ENCODE results near the gene INPP5A. TPM values are rescaled to one million over a fixed set of nuclear protein-coding genes. Genes with fewer than 3 reads are reported as not detected.
"Not testable (repeated sequence)": the region's sequence is repeated elsewhere in the genome, so short reads cannot be mapped to it uniquely, and the experiment has no call there.

INPP5A gene
- total RNA-seq, 1 experiment from 2014 or later = 25.5 TPM

DNA sequence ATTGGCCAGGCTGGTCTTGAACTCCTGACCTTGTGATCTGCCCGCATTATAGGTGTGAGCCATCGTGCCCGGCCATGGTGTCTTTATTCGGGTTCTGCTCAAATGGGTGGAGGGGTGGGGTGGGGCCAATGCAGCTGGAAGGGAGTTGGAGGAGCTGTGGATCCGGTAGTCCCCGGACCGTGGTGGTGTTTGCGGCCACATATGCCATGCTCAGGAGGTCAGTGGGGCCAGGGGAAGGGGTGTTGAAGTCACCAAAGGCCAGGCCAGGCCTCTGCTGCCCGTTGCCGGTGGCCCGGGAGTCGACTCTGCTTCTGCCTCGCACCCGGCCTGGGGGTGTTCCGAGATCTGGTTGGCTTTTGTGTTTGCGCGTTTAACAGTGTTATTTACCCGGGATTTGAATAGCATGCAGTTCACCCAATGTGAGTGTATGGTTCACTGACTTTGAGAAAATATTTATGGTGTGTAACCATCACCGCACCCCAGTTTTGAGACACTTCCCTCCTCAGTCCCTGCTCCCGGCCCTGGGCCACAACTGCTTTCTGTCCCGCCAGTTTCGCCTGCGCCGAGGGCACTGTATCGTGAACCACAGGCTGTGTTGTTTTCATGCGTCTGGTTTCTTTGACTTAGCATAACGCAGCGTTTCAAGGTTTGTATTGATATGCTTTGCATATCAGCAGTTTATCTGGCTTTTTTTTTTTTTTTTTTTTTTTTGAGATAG is 10.7 kb downstream of the INPP5A start:
- no peak for DNase-seq (ENCODE audit: low read depth)

DNA sequence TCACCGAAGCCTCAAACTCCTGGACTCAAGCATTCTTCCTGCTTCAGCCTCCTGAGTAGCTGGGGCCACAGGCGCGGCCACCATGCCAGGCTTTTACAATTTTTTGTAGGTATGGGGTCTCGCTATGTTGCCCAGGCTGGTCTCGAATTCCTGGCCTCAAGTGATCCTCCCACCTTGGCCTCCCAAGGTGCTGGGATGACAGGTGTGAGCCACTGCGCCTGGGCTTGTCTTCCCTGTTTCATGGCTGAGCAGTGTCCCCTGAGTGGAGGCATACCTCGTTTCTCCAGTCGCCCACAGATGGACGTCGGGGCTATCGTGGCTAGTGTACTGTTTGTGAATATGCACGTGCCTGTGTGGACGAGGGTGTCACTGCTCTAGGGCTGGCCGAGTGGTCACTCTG is 11.3 kb downstream of the INPP5A start:
- no peak for DNase-seq (ENCODE audit: low read depth)

DNA sequence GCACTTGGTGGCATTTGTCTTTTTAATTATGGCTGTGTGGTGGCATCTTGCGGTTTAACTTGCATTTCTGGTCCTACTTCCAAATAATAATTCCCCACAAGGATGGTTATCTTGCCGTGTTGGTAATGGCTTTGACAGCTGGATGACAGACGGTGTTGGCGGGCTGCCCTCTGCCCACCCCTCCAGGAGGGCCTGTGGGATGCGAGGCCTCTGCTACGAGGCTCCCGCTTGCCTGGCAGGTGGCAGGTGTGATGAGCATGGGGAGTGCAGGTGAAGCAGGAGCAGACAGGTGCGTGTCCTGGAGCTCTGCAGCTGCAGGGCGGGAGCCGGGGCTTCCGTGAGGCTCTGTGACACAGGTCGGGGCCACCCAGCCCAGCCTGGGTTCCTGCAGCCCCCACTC is 11.8 kb downstream of the INPP5A start:
- no peak for DNase-seq (ENCODE audit: low read depth)

DNA sequence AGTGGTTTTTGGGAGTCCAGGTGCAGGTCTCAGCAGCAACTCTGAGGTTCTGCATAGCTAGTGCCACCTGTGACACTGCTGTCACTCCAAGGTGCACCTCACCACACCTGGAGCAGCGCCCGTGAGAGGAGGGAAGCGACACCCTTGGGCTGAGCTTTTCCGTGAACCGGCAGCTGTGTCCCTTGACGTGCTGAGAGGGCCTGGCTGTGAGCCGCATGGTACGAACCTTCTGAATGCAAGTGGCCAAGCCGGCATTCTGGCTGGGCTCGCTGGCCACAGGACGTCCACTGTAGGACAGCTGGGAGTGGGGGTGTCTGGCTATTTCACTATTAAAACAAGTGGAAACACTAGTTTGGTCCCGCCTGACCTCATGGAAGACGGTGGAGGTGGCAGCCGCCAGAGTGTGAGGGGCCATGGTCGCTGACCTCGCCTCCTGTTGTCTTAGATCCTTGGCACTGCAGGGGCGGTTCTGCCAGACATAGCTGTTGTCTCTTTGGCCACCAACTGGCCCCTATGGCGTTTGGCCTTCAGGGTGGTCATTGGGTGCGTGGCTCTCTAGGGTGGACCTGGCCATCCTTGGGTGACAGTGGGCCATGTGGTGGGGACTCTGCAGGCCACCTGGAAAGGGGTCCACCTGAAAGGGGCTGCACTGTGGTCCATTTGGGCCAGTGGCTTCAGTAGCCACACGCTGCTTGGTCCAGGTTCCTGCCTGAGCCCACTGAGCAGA is 12.9 kb downstream of the INPP5A start:
- no peak for DNase-seq (ENCODE audit: low read depth)

DNA sequence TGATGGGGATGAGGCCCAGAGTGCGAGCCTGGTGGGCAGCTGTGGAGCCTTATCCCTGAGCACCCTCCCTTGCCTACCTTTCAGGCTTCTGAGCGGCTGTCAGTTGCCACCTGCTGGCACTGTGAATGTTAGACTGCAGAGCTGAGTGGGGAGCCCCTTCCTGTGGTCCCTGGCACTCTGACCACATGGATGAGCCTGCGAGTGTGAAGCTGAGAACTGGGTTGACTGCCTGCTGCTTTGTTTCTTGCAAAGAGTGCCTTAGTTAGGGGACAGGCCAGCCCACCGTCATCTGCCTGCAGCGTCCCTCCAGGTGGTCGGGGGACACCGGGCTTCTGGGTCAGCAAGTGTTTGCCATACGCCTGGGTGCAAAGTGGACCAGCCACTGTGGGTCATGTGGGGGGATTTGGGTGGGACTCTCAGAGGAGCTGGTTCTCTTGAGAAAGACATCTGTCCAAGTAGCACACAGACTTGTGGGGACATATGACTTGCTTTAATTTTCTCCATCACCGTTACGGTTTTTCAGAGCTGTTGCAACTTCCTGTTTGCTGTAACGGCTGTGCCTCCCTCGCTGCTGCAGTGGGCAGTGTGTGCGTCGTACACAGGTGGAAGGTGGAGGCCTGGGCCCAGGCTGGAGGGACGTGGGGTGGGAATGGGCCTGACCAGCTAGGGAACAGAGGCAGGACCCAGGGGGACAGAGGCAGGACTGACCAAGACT is 13.7 kb downstream of the INPP5A start:
- no peak for DNase-seq (ENCODE audit: low read depth)

DNA sequence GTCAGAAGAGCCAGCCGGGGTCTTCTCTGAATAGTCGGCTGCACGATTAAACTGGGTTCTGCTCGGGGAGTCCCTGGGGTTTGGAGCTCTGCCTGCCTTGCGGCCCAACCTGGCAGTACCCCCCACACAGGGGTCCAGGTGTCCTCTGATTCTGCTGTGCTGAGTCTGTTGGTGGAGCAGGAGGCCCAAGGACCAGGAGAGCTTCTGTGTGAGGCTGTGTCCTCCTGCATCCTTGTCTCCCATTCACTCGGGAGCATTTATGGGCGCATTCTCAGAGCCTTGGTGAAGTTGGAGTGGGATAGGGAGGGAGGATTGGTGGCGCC is 14.2 kb downstream of the INPP5A start:
- no peak for DNase-seq (ENCODE audit: low read depth)

DNA sequence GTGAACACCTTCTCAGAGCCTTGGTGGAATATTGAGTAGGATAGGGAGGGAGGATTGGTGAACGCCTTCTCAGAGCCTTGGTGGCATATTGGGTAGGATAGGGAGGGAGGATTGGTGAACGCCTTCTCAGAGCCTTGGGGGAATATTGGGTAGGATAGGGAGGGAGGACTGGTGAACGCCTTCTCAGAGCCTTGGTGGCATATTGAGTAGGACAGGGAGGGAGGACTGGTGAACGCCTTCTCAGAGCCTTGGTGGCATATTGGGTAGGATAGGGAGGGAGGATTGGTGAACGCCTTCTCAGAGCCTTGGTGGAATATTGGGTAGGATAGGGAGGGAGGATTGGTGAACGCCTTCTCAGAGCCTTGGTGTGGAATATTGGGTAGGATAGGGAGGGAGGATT is 15.0 kb downstream of the INPP5A start:
- not testable (repeated sequence) for DNase-seq (ENCODE audit: low read depth)

DNA sequence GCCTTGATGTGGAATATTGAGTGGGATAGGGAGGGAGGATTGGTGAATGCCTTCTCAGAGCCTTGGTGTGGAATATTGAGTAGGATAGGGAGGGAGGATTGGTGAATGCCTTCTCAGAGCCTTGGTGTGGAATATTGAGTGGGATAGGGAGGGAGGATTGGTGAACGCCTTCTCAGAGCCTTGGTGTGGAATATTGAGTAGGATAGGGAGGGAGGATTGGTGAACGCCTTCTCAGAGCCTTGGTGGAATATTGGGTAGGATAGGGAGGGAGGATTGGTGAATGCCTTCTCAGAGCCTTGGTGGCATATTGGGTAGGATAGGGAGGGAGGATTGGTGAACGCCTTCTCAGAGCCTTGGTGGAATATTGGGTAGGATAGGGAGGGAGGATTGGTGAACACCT is 16.0 kb downstream of the INPP5A start:
- not testable (repeated sequence) for DNase-seq (ENCODE audit: low read depth)

DNA sequence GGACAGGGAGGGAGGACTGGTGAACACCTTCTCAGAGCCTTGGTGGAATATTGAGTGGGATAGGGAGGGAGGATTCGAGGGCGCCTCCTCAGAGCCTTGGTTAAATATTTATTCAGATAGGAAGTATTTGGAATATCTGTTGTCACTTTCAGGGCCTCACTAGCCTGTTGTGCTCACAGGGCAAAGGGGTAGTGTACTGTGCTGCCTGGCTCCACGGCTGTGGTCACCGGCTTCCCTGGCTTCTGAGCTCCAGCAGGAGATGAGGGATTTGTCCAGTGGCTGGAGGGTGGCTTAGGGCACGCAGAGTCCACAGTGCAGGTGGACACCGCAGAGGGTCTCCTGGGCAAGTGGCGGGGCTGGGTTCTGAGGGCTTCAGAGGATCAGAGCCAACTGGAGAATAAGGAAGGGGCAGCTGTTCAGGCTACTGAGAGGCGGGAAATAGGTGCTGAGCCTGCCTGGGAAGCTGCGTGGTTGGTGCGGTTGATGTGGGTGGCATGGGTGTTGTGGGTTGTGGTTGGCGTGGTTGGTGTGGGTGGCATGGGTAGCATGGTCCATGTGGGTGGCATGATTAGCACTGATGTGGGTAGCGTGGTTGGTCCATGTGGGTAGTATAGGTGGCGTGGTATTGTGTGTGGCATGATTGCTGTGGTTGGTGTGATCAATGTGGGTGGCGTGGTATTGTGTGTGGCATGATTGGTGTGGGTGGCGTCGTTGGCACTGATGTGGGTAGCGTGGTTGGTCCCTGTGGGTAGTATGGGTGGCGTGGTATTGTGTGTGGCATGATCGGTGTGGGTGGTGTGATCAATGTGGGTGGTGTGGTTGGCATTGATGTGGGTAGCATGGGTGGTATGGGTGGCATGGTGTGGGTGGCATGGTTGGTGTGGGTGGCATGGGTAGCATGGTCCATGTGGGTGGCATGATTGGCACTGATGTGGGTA is 16.7 kb downstream of the INPP5A start:
- no peak for DNase-seq (ENCODE audit: low read depth)

DNA sequence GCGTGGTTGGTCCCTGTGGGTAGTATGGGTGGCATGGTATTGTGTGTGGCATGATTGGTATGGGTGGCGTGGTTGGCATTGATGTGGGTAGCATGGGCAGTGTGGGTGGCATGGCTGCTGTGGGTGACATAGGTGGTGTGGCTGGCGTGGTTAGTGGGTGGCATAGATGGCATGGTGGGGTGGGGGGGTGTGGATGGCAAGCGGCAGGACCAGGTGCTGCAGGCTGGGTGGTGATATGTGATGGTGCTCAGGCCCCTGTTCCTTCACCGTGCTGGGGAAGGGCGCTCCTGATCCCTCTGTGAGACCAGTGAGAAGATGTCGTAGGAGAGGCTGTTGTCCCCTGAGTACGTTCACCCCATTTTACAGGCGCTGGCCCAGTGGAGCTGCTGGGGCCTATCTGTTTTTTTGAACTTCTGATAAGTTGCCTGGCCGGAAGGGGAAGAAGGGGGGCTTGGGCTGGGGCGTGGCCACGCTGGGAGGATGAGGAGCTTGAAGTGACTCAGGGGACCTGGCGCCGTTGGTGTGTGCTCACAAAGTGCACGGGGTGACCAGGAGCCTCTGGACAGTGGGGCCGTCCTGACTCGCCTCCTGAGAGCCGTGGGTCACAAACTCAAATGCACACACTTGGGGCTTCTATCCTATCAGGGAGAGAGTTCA is 17.5 kb downstream of the INPP5A start:
- no peak for DNase-seq (ENCODE audit: low read depth)

DNA sequence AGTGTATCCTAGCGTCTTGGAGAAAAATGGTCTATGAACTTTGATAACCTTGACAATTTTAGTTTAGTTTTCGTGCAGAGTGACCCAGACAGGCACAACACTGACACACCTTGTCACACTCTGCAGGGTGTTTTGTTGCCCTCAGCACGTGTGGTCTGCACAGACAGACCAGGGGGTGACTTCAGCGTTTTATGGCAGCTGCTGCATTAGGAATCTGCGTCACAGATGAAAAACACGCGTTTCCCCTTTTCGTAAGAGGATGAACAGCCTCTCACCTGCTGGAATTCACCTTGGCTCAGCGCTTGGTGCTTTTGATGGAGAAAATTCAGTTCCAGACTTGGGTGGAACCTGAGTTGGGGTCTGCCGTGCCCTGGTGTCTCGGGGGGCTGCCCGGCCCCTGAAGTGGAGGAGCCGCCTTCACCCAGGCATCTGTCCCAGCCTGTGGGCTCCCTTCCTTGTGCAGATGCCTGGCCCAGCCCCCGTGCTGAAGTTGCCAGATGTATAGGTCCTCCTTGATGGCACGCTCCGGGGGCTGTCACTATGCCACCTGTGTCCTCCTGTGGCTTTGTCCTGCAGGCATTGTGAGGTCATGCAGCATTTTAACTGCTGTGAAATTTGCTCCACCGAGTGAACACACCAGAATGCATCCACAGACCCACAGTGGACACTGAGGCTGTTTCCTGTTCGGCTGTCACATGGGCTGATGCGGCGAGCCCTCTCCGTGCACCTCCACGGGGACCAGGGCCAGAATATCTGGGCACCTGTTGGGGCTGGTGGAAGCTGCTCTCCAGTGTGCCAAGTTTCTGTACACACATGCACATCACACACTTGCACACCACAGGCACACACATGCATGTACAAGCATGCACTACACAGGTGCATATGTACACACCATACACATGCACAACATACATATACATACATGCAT is 18.3 kb downstream of the INPP5A start:
- no peak for DNase-seq (ENCODE audit: low read depth)

DNA sequence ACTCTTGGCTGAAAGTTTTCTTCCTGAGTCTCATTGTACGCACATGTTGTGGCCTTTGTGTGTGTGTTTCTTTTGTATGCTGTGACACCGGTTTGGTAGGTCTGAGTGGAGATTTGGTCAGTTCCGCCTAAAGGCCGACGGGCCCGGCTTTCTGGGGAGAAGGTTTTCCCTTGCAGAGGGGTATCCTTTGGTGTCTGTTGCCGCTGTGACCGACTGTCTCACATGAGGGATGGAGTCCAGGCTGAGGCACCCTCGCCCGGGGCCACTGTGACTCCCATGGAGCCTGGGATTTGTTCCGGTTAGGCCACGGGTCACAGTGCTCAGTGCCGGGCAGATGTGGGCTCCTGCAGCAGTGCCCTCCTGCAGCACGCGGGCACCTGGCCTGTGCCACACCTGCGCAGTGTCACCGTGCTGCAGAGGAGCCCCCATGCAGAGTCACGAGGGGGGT is 19.4 kb downstream of the INPP5A start:
- DNase-seq (ENCODE audit: low read depth) = no peak

DNA sequence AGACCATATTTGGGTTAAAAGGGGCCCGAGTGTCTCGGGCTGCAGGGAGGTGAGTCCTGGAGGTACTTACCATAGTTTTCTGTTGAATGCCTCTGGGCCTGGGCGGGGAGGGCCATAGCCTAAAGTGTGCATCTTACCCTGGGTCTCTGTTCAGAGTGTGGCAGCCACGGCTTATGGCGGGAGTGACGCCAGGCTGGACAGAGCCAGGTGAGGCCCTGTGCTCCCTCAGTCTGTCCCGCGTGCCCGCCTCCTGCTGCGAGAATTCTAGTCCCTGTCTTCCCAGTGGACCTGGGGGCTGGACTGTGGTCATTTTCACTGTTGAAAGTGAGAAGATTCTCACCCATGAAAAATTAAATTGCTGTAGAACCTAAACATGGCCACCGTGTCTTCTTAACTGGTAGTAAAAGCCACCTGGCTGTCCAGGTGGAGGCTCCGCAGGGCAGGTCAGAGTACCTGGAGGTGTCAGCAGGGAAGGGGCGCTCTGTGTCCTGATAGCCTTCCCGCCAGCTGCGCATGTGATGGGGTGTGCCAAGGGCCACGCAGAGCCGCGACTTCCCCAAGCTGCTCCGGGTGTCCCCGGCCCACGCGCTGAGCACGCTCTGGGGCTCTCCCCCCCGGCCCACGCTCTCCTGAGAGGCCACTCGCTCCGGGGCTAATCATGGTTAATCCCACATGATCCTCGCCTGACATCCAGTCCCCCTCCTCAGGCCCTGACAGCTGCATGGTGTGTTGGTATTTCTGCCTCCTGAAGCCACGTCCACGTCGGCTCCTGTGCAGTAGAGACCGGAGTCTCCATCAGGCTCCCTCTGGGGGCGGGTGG is 20.3 kb downstream of the INPP5A start:
- no peak for DNase-seq (ENCODE audit: low read depth)

DNA sequence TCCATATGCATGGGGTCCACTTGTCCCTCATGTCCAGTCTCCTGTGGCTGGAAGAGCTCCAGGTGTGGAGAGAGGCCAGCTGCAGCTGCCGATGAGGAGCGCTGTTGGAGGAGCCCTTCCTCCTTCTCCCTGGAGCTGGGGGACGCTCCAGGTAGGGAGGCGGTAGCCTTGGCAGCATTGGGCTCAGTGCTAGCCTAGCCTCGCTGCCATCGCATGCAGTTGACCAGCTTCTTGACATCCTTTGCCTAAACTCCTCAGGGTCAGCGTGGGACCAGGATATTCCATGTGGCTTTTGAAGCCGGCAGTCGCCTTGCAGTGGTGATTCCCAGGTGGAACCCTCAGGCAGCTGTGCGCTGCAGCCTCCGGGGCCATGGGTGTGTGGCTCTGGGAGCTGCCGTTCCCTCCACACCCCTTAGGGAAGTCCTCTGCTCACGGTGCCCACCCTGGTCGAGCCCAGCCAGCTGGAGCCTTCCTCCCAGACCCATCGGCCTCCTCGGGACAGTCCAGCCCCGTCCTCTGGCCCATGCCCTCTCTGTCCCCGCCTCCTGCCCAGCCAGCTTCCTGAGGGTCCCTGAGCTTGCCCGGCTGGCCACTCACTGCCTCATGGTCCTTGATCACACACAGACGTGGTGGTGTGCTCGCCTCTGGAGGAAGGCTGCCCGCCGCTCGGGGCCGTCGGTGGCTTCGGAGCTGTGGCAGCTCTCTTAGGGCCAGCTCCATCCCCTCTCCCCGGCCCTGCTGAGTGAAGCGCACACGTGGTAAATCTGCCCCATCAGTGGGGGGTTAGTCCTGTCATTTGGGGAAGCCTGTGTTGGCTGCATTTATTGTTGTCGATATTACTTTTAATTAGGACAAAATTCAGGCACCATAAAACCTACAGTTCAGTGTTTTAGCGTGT is 21.2 kb downstream of the INPP5A start:
- no peak for DNase-seq (ENCODE audit: low read depth)

DNA sequence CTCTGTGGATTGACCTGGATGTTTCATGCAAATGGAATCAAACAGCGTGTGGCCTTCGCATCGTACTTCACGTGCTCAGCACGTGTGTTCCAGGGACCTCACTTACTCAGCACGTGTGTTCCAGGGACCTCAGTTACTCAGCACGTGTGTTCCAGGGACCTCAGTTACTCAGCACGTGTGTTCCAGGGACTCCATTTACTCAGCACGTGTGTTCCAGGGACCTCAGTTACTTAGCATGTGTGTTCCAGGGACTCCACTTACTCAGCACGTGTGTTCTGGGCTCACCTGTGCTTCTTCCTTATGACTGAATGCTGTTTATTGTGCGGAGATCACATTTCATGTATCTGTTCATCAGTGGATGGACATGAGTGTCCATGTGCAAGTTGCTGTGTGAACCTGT is 22.0 kb downstream of the INPP5A start:
- no peak for DNase-seq (ENCODE audit: low read depth)

DNA sequence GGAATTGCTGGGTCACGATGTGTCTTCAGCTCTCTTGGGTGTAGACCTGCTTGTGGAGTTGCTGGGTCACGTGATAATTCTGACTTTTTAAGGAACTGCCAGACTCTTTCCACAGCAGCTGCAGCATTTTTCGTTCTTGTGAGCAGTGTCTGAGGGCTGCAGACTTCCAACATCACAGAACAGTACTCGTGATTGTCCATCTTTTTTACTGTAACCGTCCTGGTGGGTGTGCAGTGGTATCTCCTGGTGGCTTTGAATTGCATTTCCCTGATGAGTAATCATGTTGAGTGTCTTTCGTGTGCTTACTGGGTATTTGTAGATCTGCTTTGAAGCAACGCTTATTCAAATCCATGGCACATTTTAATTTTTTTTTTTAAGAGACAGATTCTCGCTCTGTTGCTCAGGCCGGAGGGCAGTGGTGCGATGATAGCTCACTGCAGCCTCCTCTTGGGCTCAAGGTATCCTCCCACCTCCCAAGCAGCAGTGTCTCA is 22.7 kb downstream of the INPP5A start:
- DNase-seq (ENCODE audit: low read depth) = no peak

DNA sequence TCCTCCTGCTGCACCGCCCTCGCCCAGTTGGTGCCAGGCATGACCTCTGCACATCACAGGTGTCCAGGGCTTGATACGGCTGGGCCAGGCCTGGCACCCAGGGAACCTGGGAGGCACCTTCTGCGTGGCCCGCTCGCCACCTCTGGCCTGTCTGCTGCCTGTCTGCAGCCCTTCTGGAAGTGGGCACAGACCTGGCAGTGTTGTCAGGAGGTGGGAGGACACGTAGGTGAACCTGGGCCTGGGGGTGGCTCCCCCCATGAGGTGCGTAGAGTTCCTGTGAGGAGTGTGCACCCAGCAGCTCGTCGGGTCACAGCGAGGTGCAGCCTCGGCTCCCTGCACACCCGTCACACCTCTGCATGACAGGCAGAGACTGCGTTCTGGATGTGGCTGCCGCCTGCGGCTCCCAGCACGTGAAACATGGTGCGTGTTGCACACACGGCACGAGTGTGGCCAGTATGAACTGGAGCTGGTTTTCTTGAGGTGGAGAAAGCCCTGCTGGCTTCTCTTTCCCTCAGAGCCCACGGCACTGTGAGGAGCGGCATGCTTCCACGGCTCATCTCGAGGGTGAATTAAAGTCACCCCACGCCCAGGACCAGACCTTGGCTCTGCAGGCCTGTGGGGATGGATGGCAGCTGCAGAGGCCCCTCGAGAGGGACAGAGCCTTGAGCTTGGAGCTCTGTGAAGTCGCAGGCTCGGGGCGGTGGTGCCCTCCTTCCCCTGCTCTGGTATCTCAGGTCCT is 24.8 kb downstream of the INPP5A start:
- DNase-seq (ENCODE audit: low read depth) = no peak
